Lower leg skin (tissue), 4 donors: ENCODE measurements around the gene CDCP1. TPM values are rescaled to one million over a fixed set of nuclear protein-coding genes. Genes with fewer than 3 reads are reported as not detected.

Experiments
- DNase-seq, 2 donors: peaks; one replicate each; pipeline ENCODE4 v3.0.0-alpha.2; 2019; ENCODE audit warnings: low spot score in 2 of 2
- H3K4me3 ChIP-seq: fragments of 200-600 bp; sonication (generic); 2 replicates; pipeline ENCODE4 v1.5.1; 2017; ENCODE audit warnings: mild to moderate bottlenecking, low read depth; ENCODE audit not compliant: poor library complexity, severe bottlenecking
- POLR2A ChIP-seq, 2 donors: fragments of 450-650 bp; IDR thresholded peaks; one replicate each; pipeline ENCODE4 v1.6.1; 2016 to 2017; ENCODE audit warnings: antibody characterized with exemption in 2 of 2, mild to moderate bottlenecking in 1 of 2, moderate library complexity in 1 of 2
- WGBS, 2 donors: methylation state at CpG; one replicate each; pipeline ENCODE4 v1.1.5; 2018; 5-methylcytosine and 5-hydroxymethylcytosine counted together
- intact Hi-C: fragments of 100-400 bp; cut with DNase I; formaldehyde crosslinking; loops from one replicate; pipeline ENCODE4 v1.15.0; 2023; ENCODE audit warnings: low total_unique reads
- total RNA-seq, 4 donors: library from RNA; depleted of rRNA; stranded (reverse); fragments of >200 nt; gene quantifications; one replicate each; pipeline ENCODE4 v1.1.0, GENCODE V29; 2016
- TF ChIP-seq, protein P1 (sequence below), 3 donors: fragments of 450-650 bp; IDR thresholded peaks; one replicate each; pipeline ENCODE4 v1.5.1; 2016; ENCODE audit warnings: antibody characterized with exemption in 3 of 3, mild to moderate bottlenecking in 3 of 3, moderate library complexity in 2 of 3

CDCP1 gene
- total RNA-seq, 4 donors from 2014 or later, result 43.8 to 79.0 (median 57.1) TPM

- no peak for DNase-seq
- intact Hi-C loops, result no loop called here
- WGBS, 2 donors, result 35 to 40% methylated on average over 12 of the region's 12 CpGs
- TF ChIP-seq, protein P1, sequence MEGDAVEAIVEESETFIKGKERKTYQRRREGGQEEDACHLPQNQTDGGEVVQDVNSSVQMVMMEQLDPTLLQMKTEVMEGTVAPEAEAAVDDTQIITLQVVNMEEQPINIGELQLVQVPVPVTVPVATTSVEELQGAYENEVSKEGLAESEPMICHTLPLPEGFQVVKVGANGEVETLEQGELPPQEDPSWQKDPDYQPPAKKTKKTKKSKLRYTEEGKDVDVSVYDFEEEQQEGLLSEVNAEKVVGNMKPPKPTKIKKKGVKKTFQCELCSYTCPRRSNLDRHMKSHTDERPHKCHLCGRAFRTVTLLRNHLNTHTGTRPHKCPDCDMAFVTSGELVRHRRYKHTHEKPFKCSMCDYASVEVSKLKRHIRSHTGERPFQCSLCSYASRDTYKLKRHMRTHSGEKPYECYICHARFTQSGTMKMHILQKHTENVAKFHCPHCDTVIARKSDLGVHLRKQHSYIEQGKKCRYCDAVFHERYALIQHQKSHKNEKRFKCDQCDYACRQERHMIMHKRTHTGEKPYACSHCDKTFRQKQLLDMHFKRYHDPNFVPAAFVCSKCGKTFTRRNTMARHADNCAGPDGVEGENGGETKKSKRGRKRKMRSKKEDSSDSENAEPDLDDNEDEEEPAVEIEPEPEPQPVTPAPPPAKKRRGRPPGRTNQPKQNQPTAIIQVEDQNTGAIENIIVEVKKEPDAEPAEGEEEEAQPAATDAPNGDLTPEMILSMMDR (IDR thresholded peaks at IDR 0.05), result no peak
- no peak for TF ChIP-seq POLR2A (IDR thresholded peaks at IDR 0.05)
- no peak overlapping the region for H3K4me3 ChIP-seq
Measured at GRCh38 chr3:45064512-45065372, 81.4 kb downstream of the CDCP1 start.

GRCh38 chr3:45062697-45063070, 83.5 kb downstream of the CDCP1 start:
- intact Hi-C loops, result no loop called here
- 93 to 100% methylated on average over 1 of the region's 1 CpG for WGBS, 2 donors
- TF ChIP-seq, protein P1 (IDR thresholded peaks at IDR 0.05), result no peak
- no peak for TF ChIP-seq POLR2A (IDR thresholded peaks at IDR 0.05)
- H3K4me3 ChIP-seq, result no peak overlapping the region
- DNase-seq, result no peak

DNA sequence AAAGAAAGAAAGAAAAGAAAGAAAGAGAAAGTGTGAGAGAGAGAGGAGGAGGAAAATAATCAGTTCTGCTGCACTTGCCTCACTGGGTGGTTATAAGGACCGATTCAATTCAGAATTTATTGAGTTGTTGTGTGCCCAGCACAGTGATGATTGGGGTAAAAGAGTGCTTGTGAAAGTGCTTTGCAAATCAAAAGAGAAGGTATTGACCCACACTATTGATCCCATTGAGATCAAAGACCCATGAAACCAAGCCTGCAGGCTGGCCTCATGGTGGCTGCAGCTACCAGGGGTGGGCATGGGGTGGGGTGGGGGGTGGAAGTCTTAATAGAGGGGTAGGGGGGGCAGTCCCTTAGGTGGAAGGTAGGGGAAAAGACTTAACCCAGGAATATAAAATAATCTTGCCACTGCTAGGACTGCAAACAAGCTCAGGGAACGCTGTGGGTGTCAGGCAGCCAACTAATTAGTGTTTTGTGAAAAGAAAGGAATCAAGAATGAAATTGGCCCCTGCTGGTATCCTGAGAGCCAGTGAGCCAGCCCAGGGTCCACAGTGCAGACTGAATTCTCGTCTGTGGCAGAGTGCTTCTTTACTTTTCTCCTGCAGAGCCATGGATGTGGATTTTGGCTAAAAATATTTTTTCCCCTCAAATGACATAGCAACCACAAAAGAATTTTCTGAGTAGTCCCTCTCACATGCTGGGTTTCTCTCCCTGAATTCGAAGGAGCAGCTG, 85.8 kb downstream of the CDCP1 start:
- H3K4me3 ChIP-seq, result no peak overlapping the region
- DNase-seq, result no peak
- no peak for TF ChIP-seq POLR2A (IDR thresholded peaks at IDR 0.05)
- TF ChIP-seq, protein P1 (IDR thresholded peaks at IDR 0.05), result no peak
- intact Hi-C loops, result no loop called here
- 64 to 66% methylated on average over 4 of the region's 4 CpGs for WGBS, 2 donors

DNA sequence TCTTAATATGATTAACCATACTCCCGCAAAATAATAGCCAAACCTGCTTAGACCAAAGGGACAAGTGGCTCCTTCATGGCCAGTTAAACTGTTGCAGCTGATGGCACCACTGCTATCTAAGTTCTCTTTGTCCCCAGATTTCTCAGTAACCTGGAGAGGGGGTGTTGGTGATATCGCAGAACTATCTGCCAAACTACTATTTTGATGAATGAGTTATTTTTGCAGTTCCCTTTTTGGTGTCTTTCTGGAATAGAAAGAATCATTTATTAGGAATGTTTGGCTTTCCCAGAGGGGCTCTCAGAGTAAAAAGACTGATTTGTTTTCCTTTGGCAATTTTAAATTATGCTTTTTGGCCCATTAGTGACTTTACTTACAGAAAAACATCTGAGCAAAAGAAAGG, 87.0 kb downstream of the CDCP1 start:
- WGBS, 2 donors, result 76 to 92% methylated on average over 2 of the region's 2 CpGs
- TF ChIP-seq POLR2A (IDR thresholded peaks at IDR 0.05), result no peak
- TF ChIP-seq, protein P1 (IDR thresholded peaks at IDR 0.05), result no peak
- no peak overlapping the region for H3K4me3 ChIP-seq
- intact Hi-C loops, result no loop called here
- DNase-seq, result no peak

- 79 to 81% methylated on average over 3 of the region's 3 CpGs for WGBS, 2 donors
- DNase-seq, result no peak
- H3K4me3 ChIP-seq, result no peak overlapping the region
- no peak for TF ChIP-seq POLR2A (IDR thresholded peaks at IDR 0.05)
- intact Hi-C loops, result no loop called here
Measured at GRCh38 chr3:45057557-45057956, 88.6 kb downstream of the CDCP1 start.

DNA sequence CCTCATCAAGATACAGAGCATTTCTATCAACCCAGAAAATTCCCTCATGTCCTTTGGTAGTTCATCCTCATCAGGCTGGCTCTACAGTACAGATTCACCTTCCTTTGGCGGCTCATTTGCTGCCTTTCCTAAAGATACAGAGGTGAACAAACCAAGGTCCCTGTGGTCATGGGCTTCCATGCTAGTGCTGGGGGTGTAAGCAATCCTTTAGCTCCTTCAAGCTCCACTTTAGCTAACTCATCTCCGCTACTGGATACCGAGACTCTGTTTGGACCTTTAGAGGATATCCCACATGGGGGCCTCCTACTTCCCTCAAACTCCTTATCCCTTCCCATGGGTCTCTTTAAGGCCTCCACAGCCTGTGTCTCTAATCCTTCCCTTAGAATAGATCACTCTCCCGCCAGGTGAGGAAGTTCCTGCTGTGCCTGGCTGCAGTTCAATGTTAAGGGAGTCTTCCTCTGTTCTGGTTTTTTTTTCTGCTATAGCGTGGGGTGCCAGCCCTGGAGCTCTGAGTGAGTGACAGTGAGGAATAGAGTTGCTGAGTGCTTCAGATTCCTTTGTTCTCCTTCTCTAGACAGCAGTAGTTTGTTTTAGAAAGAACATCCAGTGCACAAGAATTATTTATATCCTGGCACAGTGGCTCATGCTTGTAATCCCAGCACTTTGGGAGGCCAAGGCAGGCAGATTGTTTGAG, 89.4 kb downstream of the CDCP1 start:
- no peak for TF ChIP-seq POLR2A (IDR thresholded peaks at IDR 0.05)
- TF ChIP-seq, protein P1 (IDR thresholded peaks at IDR 0.05), result no peak
- no peak for DNase-seq
- intact Hi-C loops, result no loop called here
- 65 to 76% methylated on average over 5 of the region's 5 CpGs for WGBS, 2 donors
- no peak overlapping the region for H3K4me3 ChIP-seq
